ENCODE measurements around the gene ATP2C1.
A peak's percentile ranks its signal among the peaks of the same experiment; 100 is the strongest.

The ATP2C1 gene

GRCh38 chr3:130916507-130917167 is 22.8 kb downstream of the ATP2C1 start:
- H3K9ac ChIP-seq (ENCODE audit: low read length) = no peak overlapping the region
- H3K9me3 ChIP-seq (ENCODE audit: insufficient read depth, low read length) = no peaks in the 10 kb centered on the region
- no peak overlapping the region for H3K4me3 ChIP-seq (ENCODE audit: insufficient read depth, low read length, poor library complexity, severe bottlenecking)
- H3K4me2 ChIP-seq (ENCODE audit: low read depth, low read length, poor library complexity, severe bottlenecking) = peak overlapping the region; percentile 47
- H3F3A ChIP-seq (ENCODE audit: insufficient read depth) = peaks cover 16% of the 10 kb centered on the region
- H4K20me1 ChIP-seq (ENCODE audit: low read depth, low read length) = no peaks in the 10 kb centered on the region
- H3K27ac ChIP-seq (ENCODE audit: low read depth, low read length) = peak overlapping the region; percentile 61
- H3K9me2 ChIP-seq (replicated peaks; ENCODE audit: insufficient read depth, low read length) = no peaks in the 10 kb centered on the region
- no peaks in the 10 kb centered on the region for H3K36me3 ChIP-seq (ENCODE audit: low read length)
- TF ChIP-seq EZH2phosphoT487 (conservative IDR thresholded peaks at IDR 0.05; ENCODE audit: low read length) (no peak), CTCF (IDR thresholded peaks at IDR 0.05; ENCODE audit: insufficient read depth, low read length, poor library complexity, severe bottlenecking) (no peak)
- H3K27me3 ChIP-seq (ENCODE audit: low read length) = no peaks in the 10 kb centered on the region
- H3K79me2 ChIP-seq (ENCODE audit: insufficient read depth, low read length) = peaks cover 61% of the 10 kb centered on the region
- H2AFZ ChIP-seq (ENCODE audit: low read depth, low read length, severe bottlenecking) = no peak overlapping the region

GRCh38 chr3:130918328-130918727 is 24.4 kb downstream of the ATP2C1 start:
- H4K20me1 ChIP-seq (ENCODE audit: low read depth, low read length) = no peaks in the 10 kb centered on the region
- no peaks in the 10 kb centered on the region for H3K36me3 ChIP-seq (ENCODE audit: low read length)
- H2AFZ ChIP-seq (ENCODE audit: low read depth, low read length, severe bottlenecking) = no peak overlapping the region
- H3K9me2 ChIP-seq (replicated peaks; ENCODE audit: insufficient read depth, low read length) = no peaks in the 10 kb centered on the region
- H3K27ac ChIP-seq (ENCODE audit: low read depth, low read length) = no peak overlapping the region
- H3K27me3 ChIP-seq (ENCODE audit: low read length) = no peaks in the 10 kb centered on the region
- H3K4me2 ChIP-seq (ENCODE audit: low read depth, low read length, poor library complexity, severe bottlenecking) = no peak overlapping the region
- TF ChIP-seq EZH2phosphoT487 (conservative IDR thresholded peaks at IDR 0.05; ENCODE audit: low read length) (no peak), CTCF (IDR thresholded peaks at IDR 0.05; ENCODE audit: insufficient read depth, low read length, poor library complexity, severe bottlenecking) (no peak)
- H3K9me3 ChIP-seq (ENCODE audit: insufficient read depth, low read length) = no peaks in the 10 kb centered on the region
- no peak overlapping the region for H3K9ac ChIP-seq (ENCODE audit: low read length)
- H3K4me3 ChIP-seq (ENCODE audit: insufficient read depth, low read length, poor library complexity, severe bottlenecking) = no peak overlapping the region
- H3F3A ChIP-seq (ENCODE audit: insufficient read depth) = peaks cover 16% of the 10 kb centered on the region
- H3K79me2 ChIP-seq (ENCODE audit: insufficient read depth, low read length) = peaks cover 76% of the 10 kb centered on the region

GRCh38 chr3:130925628-130926027 is 31.7 kb downstream of the ATP2C1 start:
- Histone ChIP-seq H3K27me3 (ENCODE audit: low read length) (no peaks in the 10 kb centered on the region), H3K36me3 (ENCODE audit: low read length) (no peaks in the 10 kb centered on the region), H2AFZ (ENCODE audit: low read depth, low read length, severe bottlenecking) (no peak overlapping the region), H3K9me3 (ENCODE audit: insufficient read depth, low read length) (no peaks in the 10 kb centered on the region), H4K20me1 (ENCODE audit: low read depth, low read length) (no peaks in the 10 kb centered on the region; the same call in 1 of the 2 replicates), H3K9ac (ENCODE audit: low read length) (no peak overlapping the region), H3K4me3 (ENCODE audit: insufficient read depth, low read length, poor library complexity, severe bottlenecking) (no peak overlapping the region), H3K79me2 (ENCODE audit: insufficient read depth, low read length) (peaks cover 85% of the 10 kb centered on the region), H3K27ac (ENCODE audit: low read depth, low read length) (no peak overlapping the region), H3F3A (ENCODE audit: insufficient read depth) (no peaks in the 10 kb centered on the region), H3K4me2 (ENCODE audit: low read depth, low read length, poor library complexity, severe bottlenecking) (no peak overlapping the region), H3K9me2 (replicated peaks; ENCODE audit: insufficient read depth, low read length) (no peaks in the 10 kb centered on the region)
- no peak for TF ChIP-seq EZH2phosphoT487 (conservative IDR thresholded peaks at IDR 0.05; ENCODE audit: low read length)
- TF ChIP-seq CTCF (IDR thresholded peaks at IDR 0.05; ENCODE audit: insufficient read depth, low read length, poor library complexity, severe bottlenecking) = no peak

All from SU-DHL-6 (cell line).